GM18508 (cell line): ENCODE measurements around the gene UPB1.

ENCODE experiments used
- ATAC-seq: cut with Tn5 transposase; IDR thresholded peaks from one replicate; pipeline ENCODE4 v1.9.1; 2021; ENCODE audit warnings: moderate number of reproducible peaks; ENCODE audit not compliant: insufficient read depth, unreplicated experiment

The UPB1 gene

DNA sequence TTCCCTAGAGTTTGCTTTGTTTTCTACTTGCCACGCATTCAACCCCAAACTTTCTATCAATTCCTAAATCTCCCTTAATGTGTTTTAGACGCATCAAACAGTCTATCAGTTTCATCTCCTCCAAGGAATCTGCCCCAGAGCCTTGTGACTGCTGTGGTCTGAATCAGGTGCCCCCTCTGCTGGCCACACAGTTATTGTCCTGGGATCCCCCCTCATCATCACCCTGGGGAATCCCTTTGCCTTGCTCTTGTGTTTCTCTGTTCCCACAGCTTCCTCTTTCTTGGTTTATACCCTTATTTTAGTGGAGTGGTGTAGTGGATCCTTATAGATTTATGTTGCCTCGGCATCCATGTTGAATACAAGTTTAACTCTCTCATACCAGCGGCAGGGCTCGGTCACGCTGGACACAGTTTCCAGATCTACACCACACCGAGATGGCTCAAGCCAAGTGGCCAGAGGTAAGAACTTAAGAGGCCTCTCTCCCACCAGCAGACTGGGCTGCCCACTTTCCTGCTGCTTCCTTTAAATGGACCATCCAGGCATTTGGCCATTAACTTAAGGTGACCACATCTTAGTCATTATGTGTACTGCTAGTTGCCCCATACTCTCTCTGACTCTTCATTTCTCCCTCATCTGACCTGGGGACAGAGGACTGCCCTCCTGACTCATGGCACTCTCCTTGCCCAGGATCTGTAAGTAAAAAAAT lies 8.2 kb downstream of the UPB1 start:
- ATAC-seq, result no peak

DNA sequence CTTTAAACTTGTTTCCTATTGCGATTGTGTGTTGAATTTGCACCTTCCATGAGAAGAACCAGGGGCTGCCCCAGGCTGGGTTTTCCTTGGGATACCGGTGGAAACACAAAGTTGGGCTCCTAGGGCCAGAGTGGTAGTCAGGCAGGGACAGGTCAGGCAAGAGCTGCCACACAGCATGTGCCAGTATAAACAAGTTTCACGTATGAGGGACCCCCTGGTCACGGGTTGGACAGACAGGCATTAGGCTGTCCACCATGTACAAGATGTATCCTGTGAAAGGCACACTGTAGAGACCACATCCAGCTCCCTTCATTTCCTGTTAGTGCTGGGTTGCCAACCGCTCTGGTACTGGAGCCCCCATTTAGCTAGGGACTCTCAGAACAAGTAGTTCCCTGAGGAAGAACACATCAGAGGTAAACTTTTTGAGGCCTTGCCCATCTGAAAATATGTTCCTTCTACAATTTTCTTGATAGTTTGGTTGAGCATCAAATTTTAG lies 8.8 kb downstream of the UPB1 start:
- ATAC-seq, result no peak

- no peak for ATAC-seq
These were observed 9.4 kb downstream of the UPB1 start for GRCh38 chr22:24504540-24504939.

GRCh38 chr22:24504956-24505736 lies 10.0 kb downstream of the UPB1 start:
- no peak for ATAC-seq

- no peak for ATAC-seq
These were observed 11.8 kb downstream of the UPB1 start for GRCh38 chr22:24506802-24507438.

DNA sequence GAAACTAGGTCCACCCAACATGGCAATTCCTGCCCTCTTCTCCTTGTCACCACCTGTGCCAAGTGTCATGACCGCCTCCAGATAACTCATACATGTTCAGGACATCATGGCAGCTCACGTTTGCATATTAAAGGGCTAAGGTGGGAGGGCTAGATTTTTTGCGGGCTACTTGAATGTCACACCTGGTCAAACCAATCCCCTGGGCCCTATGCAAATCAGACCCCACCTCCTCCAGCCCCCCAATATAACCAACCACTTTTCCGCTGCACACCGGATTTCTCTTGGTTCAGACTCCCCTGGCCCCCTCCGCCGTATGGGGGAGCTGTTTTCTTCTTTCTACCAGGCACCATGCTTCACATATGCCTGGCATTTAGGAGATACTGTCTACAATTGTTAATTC lies 12.6 kb downstream of the UPB1 start:
- no peak for ATAC-seq

- no peak for ATAC-seq
These were observed 15.8 kb downstream of the UPB1 start for GRCh38 chr22:24510637-24511625.

GRCh38 chr22:24512043-24512442 lies 16.9 kb downstream of the UPB1 start:
- ATAC-seq, result no peak

- ATAC-seq, result no peak
These were observed 18.5 kb downstream of the UPB1 start for GRCh38 chr22:24513378-24514240.

- ATAC-seq, result no peak
These were observed 19.3 kb downstream of the UPB1 start for GRCh38 chr22:24514241-24515026.

DNA sequence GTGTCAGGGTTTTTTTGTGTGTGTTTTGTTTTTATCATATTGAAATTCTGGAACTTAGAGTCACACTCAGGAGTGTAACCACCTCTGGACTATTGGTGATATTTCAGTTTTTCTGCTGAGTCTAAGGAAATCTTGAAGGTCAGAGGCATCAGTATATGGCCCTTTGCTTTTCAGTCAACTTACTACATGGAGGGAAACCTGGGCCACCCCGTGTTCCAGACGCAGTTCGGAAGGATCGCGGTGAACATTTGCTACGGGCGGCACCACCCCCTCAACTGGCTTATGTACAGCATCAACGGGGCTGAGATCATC lies 19.9 kb downstream of the UPB1 start:
- ATAC-seq, result no peak

GRCh38 chr22:24516301-24516737 lies 21.2 kb downstream of the UPB1 start:
- no peak for ATAC-seq

DNA sequence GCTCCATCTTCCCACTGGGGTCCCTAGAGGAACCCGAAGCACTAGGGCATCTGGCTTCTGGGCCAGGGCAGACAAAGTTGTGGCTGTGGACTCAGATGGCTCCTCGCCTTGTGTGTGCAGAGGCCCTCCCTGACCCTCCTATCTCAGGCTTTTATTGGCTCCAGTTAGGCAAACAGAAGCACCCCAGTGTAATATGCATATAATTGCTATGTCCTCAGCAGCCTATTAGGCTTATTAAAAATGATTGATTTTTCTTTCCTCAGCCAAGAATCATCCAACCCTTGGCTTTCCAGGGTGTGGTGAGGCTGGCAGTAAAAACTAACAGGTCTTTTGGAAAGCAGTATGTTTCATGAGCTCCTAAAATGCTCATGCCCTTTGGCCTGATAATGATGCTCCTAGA lies 22.3 kb downstream of the UPB1 start:
- no peak for ATAC-seq

DNA sequence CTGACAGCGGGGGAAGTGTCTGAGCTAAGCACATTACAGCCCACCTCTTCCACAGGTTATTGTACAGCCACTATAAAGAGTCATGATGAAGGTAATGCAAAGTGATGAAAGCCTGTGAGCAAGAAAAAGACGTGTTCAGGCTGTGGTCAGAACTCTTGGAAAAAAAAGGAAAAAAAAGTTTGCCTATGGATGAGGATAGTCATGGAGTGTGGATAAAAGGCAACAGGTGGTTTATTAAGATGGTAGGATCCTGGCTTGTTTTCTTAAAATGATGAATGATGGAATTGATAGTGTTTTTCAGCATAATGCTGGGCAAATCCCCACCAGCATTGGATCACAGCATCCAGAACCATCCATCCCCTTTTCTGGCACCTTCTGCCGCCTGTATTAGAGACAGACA lies 23.1 kb downstream of the UPB1 start:
- ATAC-seq, result no peak

- ATAC-seq, result no peak
These were observed 23.8 kb downstream of the UPB1 start for GRCh38 chr22:24518771-24519485.

DNA sequence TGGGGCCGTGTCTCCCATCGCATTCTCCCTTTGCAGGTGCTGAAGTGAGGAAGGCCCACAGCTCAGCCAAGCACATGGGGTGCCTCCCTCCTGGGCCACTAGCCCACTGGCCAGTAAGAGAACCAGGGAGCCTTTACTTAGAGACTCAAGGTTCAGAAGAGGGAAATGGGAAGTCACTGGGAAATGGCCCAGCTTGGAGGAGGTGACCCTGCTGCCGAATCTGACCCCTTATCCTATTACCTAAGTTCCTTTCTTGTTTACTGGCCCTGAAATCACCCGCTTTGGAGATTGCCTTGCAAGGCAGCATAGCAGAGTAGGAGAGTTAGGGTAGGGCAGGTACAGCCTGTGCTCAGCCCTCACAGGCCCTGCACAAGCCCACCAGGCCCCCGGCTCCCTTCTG lies 24.4 kb downstream of the UPB1 start:
- ATAC-seq, result no peak

- no peak for ATAC-seq
These were observed 26.7 kb downstream of the UPB1 start for GRCh38 chr22:24521791-24522245.

DNA sequence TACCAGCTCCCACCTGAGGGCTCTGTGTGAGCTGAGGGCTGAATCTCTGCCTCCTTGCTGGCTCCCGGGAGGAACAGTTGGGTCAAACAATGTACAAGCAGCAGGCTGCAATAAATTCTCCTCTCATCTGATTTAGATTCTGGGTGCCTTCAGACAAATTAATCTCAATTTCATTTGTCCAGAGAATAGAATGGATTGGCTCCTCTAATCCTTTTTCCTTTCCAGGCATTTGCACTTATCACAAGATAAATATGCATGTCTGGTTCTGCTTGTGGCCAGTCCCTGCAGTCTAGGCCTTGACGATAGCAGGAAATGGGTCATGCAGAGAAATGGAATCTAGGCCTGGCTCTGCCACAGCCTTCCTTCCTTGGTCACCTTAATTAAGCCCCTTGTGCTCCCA lies 28.7 kb downstream of the UPB1 start:
- no peak for ATAC-seq
